D341Med (cell line): ENCODE measurements around the gene AK5.

Experiments
- DNase-seq: peaks from one replicate; pipeline ENCODE4 v3.0.0; 2012; ENCODE audit warnings: low spot score

The AK5 gene

DNA sequence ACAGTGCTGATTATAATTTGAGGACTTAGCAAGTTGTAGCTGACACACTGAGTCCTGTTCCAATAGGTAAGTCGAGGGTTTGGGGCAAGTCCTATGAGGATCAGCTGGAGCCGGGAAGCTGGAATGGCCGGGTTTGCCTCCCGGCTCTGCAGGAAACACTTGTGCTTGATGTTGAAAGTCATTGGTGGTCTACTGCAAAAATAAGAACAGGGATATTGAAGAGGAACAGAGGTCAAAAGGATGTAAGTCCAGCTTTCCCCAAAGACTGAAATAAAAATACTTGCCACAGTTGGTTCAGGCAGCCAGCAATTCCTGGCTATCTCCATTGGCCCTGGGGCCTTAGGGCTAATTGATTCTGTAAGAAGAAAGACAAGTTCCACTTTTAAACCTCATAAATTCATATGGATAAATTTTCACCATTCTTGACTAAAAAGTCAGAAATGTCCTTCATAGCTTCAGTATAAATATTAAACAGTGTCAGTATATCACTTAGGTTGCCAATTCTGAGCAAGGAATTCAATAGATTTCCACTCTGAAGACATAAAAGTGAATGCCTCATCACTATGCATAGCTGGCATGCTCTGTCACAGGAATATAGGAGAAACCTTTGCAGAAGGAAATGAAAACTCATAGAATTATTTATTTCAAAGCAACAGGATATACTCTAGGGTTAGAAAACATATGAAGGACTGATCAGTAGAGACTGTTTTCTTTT is 165.2 kb downstream of the AK5 start:
- no peak for DNase-seq

DNA sequence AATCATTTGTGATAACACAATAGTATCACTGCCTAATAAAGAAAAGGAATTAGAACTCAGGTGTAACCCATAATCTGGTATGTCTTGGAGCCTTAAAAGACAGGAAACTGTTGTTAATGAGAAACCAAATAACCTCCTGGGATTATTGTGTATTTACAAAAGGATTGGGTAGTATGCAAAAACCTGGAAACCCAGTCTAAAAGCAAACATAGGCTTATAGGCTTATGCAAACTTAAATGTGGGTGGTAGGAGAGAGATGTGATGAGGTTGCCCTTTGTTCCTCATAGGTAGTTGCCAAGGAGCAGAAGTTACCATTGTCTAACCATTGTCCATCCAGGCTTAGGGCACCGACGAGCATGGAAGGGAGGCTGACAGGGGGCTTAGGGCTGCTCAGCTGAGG is 165.8 kb downstream of the AK5 start:
- no peak for DNase-seq

DNA sequence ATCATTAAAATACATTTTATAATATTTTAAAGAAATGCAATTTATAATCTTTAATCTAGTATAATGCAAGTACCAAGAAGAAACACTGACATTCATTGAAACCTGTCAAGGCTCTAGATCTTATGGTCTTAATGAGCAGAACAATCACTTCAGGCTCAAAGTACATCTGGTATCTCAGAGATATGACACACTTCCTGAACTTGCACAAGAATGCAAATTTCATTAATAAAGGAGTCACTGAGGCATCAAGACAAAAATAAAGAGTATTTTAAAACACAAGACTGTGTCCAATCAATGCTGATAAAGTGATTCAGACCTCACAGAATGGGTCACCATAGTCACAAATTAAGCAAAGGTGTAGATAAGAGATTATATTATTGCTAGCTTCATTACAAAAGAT is 178.1 kb downstream of the AK5 start:
- DNase-seq: no peak

DNA sequence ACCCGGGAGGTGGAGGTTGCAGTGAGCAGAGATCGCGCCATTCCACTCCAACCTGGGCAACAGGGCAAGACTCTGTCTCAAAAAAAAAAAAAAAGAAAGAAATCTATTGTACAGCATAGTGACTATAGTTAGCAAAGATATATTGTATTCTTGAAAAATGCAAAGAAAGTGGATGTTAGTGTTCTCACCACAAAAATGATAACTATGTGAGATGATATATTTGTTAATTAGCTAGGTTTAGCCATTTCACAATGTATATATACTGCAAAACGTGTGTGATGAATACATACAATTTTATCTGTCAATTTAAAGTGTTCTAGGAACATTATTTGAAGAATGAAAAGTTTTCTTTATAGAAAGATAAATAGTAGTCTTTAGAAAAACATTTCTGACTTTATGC is 179.9 kb downstream of the AK5 start:
- no peak for DNase-seq

DNA sequence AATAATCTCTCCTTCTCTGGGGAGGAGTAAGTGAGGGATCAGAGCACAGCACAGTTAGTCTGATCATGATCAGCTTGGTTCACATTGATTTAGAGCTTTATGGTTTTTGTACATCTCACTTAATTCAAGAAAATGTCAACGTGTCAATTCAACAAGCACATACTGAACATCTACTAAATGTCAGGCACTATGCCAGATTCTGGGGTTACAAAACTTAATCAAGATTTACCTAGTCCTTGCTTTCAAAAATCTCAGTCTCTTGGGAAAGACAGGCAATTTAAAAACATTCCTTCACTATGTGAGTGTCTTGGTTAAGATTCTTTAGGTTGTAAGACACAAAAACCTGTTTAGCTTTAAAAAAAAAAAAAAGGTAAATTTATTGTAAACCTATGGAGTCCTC is 181.4 kb downstream of the AK5 start:
- DNase-seq: no peak

DNA sequence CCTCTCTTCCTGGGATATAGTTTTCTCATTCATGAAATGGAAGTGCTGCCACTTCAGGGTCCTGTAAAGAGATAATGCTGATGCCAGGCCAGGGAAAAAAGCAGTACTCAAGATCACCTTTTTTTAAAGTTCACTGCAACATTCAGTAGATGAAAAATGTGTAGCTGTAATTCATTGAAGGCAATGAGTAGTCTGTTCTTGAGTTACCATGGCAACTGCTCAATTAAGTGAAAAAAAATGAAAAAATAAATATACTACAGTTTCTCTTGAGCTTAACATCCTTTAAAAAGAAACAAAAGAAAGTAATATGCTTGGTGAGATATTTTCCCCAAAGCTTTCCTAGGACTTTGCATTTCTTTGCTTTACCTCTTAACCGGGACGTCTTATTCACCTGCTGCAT is 183.3 kb downstream of the AK5 start:
- no peak for DNase-seq

DNA sequence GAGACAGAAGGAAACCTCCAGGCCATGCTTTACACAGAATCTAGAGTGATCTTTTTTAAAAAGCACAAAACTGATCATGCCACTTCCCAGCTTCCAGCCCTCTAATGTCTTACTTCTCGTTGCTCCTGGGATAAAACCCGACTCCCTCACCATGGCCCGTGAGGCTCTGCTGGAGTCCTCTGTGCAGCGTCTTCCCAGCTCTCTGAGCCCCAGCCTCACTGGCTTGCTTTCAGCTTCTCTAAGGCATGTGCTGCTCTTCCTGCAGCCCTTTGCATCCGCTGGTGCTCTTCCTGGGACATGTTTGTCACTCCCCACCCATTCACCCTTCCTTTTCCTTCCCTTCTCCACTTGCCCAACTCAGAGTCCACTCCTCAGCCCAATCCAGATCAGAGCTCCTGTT is 184.1 kb downstream of the AK5 start:
- DNase-seq: no peak

DNA sequence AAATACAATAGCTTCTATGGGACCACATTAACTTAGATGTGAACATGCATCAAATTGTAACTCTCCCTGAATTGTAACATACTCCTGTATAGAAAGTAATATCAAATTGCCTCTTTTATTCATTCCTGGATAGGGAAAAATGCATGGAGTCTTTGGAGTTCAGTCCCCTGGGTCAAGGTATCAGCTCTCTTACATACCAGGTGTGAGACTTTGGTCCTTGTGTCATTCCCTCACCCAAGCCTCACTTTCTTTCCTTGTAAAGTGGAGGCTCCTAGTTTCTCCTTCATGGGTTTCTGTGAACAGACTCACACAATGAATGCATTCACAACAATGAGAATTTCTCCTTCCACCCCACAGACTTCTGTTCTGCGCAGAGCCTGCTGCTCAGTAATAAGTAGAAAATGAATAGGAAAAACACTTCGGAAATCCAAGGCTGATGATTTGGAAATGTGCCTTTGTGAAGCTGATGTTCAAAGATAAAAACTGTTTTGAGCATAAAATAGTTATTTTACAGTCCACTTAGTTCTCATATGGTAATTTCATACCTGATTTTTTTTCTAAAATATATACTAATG is 185.3 kb downstream of the AK5 start:
- no peak for DNase-seq

DNA sequence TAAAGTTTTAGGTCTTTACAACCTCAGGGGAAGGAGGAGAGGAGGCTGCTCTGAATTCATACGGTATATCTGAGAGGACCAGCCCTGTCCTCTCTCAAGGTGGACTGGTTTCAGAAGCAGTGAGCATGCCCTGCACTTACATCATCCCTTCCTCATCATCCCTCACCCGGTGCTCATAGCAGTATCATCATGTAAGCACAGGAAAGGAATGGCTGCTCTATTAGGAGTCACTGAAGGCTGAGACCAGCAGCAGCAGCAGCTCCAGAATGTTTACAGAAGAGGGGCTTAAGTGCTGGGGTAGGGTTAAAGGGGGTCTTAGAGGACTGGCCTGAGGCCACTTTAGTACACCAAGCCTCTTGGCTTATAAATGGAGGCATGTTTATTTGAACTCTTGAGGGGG is 185.9 kb downstream of the AK5 start:
- no peak for DNase-seq

DNA sequence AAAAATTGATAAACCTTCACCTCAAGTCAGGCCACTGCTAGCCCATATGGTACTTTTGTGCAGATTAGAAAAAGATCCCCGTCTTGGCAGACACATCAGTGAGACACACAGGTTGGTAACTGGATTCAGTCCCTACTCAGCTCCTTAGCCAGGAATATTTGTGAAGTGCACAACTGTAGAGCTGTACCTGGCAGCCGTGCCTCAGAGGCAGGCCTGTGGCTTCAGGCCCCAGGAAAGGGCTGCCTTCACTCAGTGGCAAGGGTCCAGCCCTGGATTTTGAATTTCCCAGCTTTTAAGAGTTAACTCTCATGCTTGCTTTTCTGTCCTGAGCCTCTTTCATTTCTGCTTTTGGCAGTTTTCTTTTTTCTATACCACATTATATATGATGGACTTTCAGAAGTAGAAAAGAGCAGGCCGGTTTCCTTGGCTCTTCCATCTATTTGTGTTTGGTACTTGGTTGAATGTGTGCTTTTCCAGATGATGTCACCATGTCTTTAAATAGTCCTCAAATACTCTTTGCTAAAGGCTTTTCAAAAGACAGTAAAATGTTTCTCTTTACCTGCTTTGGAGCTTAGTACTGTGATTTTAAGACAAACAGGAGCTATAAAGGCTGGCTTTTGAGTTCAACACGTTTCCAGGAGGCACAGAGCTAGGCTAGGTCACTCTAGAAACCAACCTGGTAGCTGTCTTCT is 186.6 kb downstream of the AK5 start:
- no peak for DNase-seq

DNA sequence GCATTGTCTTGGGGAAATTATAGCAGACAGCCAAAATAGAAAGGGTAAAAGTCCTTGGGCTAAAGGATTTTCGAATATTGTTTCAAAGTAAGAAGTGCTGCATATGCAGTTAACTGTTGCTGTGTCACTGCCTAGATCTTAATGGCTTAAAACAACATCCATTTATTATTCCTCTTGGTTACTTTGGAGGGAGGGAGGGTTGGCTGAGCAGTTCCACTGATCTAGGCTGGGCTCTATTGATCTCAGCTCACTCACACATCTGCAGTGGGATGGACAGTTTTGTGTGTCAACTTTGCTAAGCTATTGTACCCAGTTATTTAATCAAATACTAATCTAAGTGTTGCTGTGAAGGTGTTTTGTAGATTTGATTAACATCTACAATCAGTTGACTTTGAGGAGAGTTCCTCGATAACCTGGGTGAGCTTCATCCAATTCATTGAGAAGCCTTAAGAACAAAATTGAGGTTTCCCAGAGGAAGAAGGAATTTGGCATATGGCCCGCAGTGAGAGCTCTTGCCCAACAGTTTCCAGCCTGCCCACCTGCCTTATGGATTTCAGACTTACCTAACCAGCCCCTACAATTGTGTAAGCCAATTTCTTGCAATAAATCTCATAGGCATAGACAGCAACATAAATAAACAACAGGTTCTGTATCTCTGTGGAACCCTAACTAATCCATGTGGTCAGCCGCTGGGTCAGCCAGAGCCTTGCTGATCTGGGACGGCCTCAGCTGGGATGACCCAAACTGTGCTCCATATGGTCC is 187.3 kb downstream of the AK5 start:
- DNase-seq: no peak

DNA sequence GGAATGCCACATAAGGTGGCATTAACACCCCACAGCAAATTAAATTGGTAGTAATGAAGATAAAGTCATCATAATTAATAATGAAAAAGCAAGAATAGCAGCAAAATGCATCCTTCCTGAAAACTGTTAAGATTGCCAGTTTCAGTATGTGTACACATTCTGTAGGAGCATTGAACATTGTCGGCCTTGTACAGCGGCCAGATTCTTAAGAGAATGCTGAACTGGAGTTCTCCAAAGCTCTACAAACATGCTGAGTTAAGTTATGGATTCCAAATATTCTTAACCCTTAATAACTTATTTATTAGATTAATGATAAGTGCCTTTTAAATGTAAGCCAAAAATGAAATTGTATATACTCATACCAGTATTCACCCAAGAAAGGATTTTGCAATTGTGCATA is 189.9 kb downstream of the AK5 start:
- no peak for DNase-seq

DNA sequence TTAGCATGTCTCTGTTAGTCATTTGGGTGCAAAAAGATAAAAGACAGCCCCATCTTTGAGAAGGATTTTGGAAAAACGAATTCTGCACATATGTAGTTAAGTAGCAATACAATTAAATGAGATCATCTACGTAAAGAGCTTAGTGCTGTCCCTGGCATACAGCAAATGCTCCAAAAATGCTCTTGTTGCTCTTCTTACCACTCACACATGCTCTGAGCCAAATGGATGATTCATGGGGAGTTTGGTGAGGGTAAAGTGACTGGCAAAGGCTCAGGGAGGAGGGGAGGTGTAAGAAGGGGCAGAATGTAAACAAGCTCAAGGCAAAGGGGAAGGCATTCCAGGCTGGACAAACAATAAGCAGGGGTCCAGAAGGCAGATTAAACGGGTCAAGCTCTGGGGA is 191.9 kb downstream of the AK5 start:
- DNase-seq: no peak

DNA sequence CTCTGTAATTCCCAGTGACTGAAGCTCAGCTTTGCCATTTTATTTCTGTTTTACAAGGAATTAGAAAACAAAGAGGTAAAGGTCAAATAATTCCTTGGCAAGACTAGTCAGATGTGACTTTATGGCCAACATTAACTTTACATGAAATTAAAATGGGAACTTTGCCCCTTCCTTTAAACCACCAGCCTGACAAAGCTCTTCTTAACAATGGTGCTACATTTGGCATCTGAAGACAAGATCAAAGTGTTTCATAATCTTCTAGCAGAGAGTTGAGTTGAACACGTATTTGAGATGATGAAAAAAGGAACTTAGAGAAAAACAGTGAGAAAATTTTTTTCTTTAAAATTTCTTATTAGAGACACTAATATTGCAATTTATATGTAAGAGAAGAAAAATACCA is 193.8 kb downstream of the AK5 start:
- no peak for DNase-seq

DNA sequence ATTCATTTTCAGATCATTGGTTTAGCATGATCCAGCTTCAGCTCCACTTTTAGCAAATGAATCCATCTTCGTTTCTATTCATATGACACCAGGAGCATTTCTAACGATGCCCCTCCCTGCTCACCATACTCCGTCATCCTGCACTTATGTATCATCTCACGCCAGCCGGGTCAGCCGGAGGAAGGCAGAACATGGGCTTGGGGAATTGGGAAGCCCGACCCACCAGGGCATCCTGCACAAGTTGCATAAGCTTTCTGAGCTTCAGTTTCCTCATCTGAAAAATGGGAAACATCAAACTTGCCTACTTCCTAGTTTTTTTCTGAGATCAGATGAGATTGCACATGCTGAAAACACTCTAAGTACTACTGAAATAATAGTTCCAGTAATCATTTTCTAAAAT is 194.7 kb downstream of the AK5 start:
- DNase-seq: no peak

DNA sequence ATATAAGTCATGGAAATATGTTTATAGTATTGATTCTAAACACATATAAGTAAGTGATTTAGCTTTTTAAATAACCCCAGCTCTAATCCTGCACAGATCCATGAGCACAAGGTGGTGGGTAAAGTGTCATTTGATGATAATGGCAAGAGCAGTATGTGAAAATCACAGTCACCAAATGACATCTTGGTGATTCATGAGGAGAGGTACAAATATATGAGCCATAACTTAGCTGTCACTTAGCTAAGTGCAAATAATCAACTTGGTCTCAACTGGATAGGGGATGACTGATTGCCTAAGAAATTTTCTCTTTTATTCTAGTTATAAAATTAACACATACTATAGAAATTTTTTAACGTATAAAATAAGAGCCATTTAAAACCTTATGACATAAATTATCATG is 202.5 kb downstream of the AK5 start:
- DNase-seq: no peak

DNA sequence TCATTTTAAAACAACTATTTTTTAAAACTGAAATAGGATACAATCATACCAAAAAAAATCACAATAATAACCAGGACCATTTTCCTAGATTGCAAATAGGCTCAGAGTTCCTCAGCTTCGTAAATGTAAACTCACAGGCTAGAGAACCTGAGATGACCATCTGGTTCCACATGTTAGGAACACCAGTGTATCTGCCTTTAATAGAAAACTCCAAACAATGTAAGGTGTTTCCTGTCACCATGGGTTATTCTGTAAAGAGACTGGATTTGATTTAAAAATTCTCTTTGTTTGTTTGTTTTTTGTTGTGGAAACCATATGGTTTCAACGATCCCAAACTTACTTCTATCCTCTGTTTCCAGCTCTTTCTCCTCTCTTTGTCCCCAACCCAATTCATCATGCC is 203.1 kb downstream of the AK5 start:
- no peak for DNase-seq

DNA sequence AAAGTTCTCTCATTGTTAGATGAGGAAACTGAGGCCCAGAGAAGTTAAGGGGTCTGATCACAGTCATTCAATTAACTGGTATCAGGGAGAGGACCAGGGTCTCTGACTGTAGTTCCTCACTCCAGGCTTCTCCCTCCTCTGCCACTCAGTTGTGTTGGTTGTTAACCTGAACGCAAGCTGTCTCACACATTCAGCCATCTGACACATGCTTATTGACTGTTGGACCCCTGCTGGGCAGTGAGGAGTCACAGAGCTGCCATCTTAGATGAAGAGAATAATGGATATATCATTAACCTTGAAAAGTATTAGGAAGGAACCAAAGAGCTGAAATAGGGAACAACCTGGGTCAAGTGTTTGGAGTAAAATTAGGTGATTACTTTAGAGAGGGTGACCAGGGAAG is 205.8 kb downstream of the AK5 start:
- no peak for DNase-seq

DNA sequence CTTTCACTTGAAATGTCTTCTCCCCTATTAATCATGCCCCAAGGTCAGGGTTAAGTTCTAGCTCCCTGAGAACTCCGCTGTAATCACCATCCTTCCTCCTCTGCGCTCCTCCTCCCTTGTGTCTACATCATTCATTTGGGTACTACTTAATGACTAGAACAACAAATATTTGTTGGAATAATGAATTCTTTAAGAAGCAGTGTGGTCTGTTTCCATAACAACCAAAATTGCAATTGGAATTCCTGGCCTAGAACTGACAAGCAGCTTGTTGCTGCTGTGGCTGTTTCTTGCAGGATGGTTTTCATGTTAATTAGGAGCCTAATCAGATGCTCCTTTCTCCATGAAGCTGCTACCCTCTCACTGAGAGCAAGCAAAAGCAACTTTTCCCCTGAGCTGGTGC is 208.1 kb downstream of the AK5 start:
- DNase-seq: no peak

DNA sequence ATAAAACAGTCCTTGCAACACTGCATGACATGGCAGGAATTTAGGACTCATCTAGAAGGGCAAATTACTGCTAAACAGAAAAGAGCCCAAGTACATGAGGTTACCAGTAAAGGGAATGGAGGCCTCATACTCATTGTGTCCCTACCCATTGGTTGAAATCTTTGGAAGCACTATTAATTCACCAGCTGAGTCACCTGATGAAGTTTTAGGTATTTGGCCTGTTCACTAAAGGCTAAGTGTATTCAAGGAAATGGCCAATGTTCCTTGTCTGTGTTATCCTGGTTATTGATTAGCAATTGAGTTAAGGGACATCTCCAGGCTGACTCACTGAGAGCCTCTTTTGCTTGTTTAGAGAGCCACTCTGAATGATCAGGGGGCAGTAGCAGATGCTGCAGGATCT is 212.2 kb downstream of the AK5 start:
- no peak for DNase-seq

DNA sequence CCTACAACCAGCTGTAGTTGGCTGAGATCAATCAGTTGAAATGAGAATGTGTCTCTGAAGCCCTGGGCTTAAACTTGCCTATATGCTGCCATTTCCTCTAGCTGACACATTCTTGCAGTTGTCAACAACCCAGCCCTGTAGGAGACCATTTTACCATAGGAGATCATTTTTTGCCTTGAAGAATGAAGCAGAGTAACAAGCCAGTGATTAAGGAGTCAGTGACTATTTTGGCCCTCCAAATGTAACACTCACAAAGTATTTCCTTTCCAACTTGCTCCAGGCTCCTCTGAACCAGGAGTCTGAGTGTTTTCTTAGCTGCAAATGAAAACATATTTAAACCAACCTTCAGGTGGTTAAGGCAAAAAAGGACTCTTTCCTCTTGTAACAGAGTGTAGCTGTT is 217.1 kb downstream of the AK5 start:
- no peak for DNase-seq

DNA sequence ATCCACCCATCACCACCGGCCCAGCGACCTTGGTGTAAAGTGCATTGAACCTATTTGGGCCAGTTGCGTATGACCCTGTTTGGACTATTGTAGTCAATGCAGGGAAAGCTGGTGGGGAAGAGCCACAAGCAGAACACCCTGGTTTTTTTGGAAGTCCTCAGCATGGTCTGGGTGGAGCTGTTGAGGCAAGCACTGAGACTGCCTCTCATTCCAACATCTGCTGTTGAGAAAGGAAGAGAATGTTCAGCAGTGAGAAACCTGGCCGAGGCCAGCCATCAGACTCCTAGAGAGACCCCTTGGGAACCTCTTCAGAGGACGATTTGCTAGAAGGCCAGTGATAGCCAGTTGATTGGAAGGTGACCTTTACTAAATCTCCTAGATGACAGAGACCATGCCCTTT is 217.6 kb downstream of the AK5 start:
- no peak for DNase-seq

DNA sequence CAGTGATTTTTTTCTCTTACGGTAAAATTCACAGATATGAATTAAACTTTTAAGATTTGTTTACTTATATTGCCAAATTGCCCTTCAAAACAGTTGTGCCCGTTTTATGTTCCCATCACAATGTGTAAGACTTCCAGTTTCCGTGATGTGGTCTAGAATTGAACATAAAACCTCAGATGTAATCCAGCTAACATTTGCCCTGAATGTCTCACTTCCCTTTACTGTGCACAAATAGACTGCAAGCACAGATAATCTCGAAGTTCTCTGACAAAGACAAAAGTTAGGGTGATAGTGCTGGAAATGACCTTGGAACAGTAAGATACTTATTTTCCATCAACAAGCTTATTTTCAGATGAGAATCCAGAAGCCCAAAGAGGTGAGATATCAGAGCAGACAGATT is 223.2 kb downstream of the AK5 start:
- DNase-seq: no peak
